KMS-11 (cell line): ENCODE results near the gene TTC28.

ENCODE experiments used
- H2AFZ ChIP-seq: fragments of 200-600 bp; sonication (generic); 2 replicates; pipeline ENCODE4 v1.6.1; 2016; ENCODE audit warnings: antibody characterized with exemption, mixed run types, low read depth
- H3K27ac ChIP-seq: fragments of 200-600 bp; sonication (generic); 2 replicates; pipeline ENCODE4 v1.6.1; 2016; ENCODE audit warnings: mild to moderate bottlenecking, mixed run types
- H3K27me3 ChIP-seq: fragments of 200-600 bp; sonication (generic); 2 replicates; pipeline ENCODE4 v1.6.1; 2017; ENCODE audit warnings: mild to moderate bottlenecking, low read depth, mixed run types, moderate library complexity; ENCODE audit not compliant: insufficient read depth
- H3K36me3 ChIP-seq: fragments of 200-600 bp; sonication (generic); 2 replicates; pipeline ENCODE4 v1.6.1; 2017; ENCODE audit warnings: mild to moderate bottlenecking, mixed run types; ENCODE audit not compliant: insufficient read depth
- H3K4me1 ChIP-seq: fragments of 200-600 bp; sonication (generic); 2 replicates; pipeline ENCODE4 v1.6.1; 2016; ENCODE audit warnings: mild to moderate bottlenecking, low read depth, mixed run types; ENCODE audit not compliant: poor library complexity, severe bottlenecking
- H3K4me2 ChIP-seq: fragments of 200-600 bp; sonication (generic); 2 replicates; pipeline ENCODE4 v1.7.0; 2016; ENCODE audit warnings: mild to moderate bottlenecking, mixed run types
- H3K4me3 ChIP-seq: fragments of 200-600 bp; sonication (generic); IDR thresholded peaks from 2 replicates; pipeline ENCODE4 v1.6.1; 2017; ENCODE audit warnings: low read depth, low read length, mixed read lengths; ENCODE audit not compliant: insufficient read depth
- H3K79me2 ChIP-seq: fragments of 200-600 bp; sonication (generic); 2 replicates; pipeline ENCODE4 v1.6.1; 2016; ENCODE audit warnings: low read depth, mixed run types; ENCODE audit not compliant: insufficient read depth
- H3K9ac ChIP-seq: fragments of 200-600 bp; sonication (generic); 2 replicates; pipeline ENCODE4 v1.6.1; 2016; ENCODE audit warnings: mild to moderate bottlenecking, mixed run types
- H4K20me1 ChIP-seq: fragments of 200-600 bp; sonication (generic); 2 replicates; pipeline ENCODE4 v1.6.1; 2016; ENCODE audit warnings: mild to moderate bottlenecking, mixed run types; ENCODE audit not compliant: insufficient read depth
- CTCF ChIP-seq: fragments of 200-600 bp; sonication (generic); conservative IDR thresholded peaks from 2 replicates; pipeline ENCODE4 v1.6.1; 2017; ENCODE audit warnings: low read depth, mild to moderate bottlenecking, antibody characterized with exemption, low read length, moderate library complexity, mixed read lengths

Gene TTC28

DNA sequence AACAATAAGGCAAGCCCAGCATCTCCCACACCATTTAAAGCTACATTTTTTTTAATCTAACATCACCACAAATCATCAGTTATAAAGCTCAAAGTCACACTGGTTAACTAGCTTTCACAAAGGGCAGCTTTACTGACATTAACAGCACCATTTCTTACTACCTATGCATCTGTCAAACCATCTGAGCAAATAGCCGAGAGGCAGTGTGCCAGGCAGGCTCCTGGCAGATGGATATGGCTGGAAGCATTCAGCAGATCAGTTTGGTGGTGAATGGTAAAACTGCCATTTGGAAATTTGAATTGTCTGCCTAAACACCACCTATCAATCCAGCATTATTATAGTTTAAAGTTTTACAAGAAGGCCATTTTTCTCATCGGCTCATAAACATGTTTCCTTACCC, 131.2 kb downstream of the TTC28 start:
- TF ChIP-seq CTCF = no peak
- Histone ChIP-seq H2AFZ (no peak overlapping the region), H3K4me1 (no peaks in the 10 kb centered on the region), H3K36me3 (no peaks in the 10 kb centered on the region), H3K27me3 (no peaks in the 10 kb centered on the region), H3K4me3 (no peak overlapping the region), H3K27ac (no peak overlapping the region), H3K4me2 (no peak overlapping the region), H4K20me1 (no peaks in the 10 kb centered on the region), H3K9ac (no peak overlapping the region), H3K79me2 (no peaks in the 10 kb centered on the region)

DNA sequence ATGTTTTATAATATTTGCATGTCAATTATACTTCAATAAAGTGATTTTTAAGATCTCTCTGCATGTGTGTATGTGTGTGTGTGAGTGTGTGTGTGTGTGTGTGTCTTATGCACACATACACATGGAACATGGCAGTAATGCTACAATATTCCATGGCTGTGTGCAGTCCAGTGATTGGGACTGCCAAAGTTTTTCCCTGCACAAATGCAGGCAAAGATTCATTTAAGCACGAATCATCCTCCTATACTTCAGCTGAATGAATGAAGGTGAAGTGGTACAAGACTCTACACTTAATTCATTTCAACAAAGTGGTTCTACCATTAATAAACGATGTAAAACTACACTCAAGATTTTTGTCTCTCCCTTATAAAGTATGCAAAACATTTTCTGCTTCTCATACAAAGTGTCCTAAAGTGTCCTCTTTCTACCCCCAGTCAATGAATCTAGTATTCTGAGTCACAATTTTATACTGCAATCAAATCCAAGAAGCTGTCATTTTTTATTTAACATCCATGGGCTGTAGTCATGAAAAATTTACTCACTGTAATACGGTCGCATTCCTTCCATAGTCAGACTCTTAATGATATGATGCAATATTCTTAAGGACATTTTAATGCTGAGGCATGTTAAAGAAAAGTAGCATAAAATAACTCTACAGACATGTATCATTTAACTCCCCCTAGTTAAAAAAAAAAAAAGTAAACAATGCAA, 132.4 kb downstream of the TTC28 start:
- H3K27me3 ChIP-seq = no peaks in the 10 kb centered on the region
- no peak overlapping the region for H2AFZ ChIP-seq
- H3K4me1 ChIP-seq = no peaks in the 10 kb centered on the region
- no peak overlapping the region for H3K4me3 ChIP-seq
- H3K36me3 ChIP-seq = no peaks in the 10 kb centered on the region
- H3K9ac ChIP-seq = no peak overlapping the region
- TF ChIP-seq CTCF = no peak
- no peak overlapping the region for H3K27ac ChIP-seq
- H4K20me1 ChIP-seq = no peaks in the 10 kb centered on the region
- no peaks in the 10 kb centered on the region for H3K79me2 ChIP-seq
- no peak overlapping the region for H3K4me2 ChIP-seq

GRCh38 chr22:28544431-28544868, 135.2 kb downstream of the TTC28 start:
- Histone ChIP-seq H3K79me2 (no peaks in the 10 kb centered on the region), H4K20me1 (no peaks in the 10 kb centered on the region)

GRCh38 chr22:28542980-28543621, 136.5 kb downstream of the TTC28 start:
- TF ChIP-seq CTCF = no peak
- Histone ChIP-seq H3K4me1 (no peaks in the 10 kb centered on the region), H3K36me3 (no peaks in the 10 kb centered on the region), H2AFZ (no peak overlapping the region), H4K20me1 (no peaks in the 10 kb centered on the region), H3K4me3 (no peak overlapping the region), H3K27ac (no peak overlapping the region), H3K9ac (no peak overlapping the region), H3K4me2 (no peak overlapping the region), H3K27me3 (no peaks in the 10 kb centered on the region), H3K79me2 (no peaks in the 10 kb centered on the region)

More at GRCh38 chr22:28544431-28544868, 135.2 kb downstream of the TTC28 start:
- no peaks in the 10 kb centered on the region for H3K27me3 ChIP-seq
- no peak overlapping the region for H3K4me2 ChIP-seq
- H3K4me1 ChIP-seq = no peaks in the 10 kb centered on the region
- no peaks in the 10 kb centered on the region for H3K36me3 ChIP-seq
- no peak for TF ChIP-seq CTCF
- no peak overlapping the region for H3K9ac ChIP-seq
- H3K4me3 ChIP-seq = no peak overlapping the region
- H3K27ac ChIP-seq = no peak overlapping the region
- H2AFZ ChIP-seq = no peak overlapping the region
